Stimulated activated CD8-positive, alpha-beta memory T cell treated with anti-CD3 and anti-CD28 coated beads, Interleukin-15, amount 100 ng/mL, for 24 hours (primary cell): ENCODE data around the gene SLC15A3.
"Not testable (repeated sequence)": the region's sequence is repeated elsewhere in the genome, so short reads cannot be mapped to it uniquely, and the experiment has no call there.

Source experiments
- DNase-seq: peaks from one replicate; pipeline ENCODE4 v3.0.0-alpha.2; 2020; ENCODE audit warnings: low read depth

SLC15A3 gene

GRCh38 chr11:60913793-60914632 lies 38.0 kb downstream of the SLC15A3 start, which contains the start of gene TMEM109:
Gene TMEM109 (plus strand): TSS chr11:60914158. CDS start chr11:60919694, 5,536 bp downstream.
- DNase-seq = peak; percentile 72

DNA sequence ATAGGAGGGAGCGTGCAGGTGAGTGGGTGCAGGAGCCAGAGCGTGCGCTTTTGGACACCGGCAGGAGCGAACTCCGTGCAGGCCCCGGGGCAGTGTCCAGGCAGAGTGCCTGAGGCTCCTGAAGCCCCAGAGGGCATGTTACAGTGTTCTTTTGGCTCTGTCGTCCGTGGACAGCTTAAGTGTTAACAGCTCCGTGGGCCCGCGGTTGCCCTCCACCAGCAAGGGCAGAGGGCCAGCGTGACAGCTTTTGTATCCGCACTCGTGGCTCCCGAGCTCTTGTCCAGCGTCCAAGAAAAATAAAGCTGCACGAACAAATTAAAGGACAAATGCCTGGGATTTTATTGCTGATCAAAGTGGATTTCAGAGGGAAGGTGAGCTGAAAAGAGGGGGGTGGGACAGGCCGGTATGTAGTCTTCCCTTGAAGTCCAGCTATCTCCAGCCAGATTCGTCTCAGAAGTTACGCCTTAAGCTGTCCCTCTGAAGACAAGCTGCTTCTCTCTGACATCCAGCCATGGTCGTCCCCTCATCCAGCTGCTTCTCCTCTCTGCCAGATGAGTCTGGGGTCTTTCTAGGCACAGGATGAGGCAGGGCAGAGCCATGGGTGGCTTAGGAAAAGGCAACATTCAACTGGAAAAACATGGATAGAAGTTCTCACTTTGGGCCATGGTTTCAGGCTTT lies 39.0 kb downstream of the SLC15A3 start:
- no peak for DNase-seq

DNA sequence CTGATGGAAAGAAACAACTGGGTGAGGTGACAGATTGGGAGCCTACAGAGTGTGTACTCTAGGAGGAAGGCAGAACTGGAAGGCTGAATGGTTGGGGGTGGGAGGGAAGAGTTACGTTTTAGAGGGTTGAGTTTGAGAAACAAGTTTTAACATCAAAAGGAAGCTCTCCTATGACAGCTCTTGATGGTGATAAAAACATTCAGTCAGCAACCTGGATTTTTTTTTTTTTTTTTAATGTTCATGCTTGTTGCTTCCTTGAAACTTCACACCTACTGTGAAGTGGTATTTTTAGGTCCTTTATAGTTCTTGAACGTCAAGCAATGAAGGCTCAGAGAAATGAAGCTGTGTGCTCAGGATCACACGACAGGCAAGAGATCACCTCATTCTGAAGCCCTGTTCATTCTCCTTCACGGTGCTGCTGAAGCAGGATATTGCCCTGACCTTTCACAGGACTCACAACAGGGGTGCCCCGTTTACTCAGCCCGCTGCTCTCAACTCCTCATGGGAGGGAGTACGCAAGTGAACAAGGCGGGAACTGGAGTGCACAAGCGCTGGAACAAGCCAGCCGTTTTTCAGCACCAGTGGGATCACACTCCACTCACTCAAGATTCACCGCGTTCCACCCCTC lies 39.6 kb downstream of the SLC15A3 start:
- DNase-seq = no peak

GRCh38 chr11:60910711-60911380 lies 41.1 kb downstream of the SLC15A3 start:
- no peak for DNase-seq

GRCh38 chr11:60910281-60910687 lies 41.7 kb downstream of the SLC15A3 start:
- DNase-seq = no peak

GRCh38 chr11:60909680-60910280 lies 42.2 kb downstream of the SLC15A3 start:
- not testable (repeated sequence) for DNase-seq

GRCh38 chr11:60908803-60909202 lies 43.2 kb downstream of the SLC15A3 start:
- DNase-seq = no peak

DNA sequence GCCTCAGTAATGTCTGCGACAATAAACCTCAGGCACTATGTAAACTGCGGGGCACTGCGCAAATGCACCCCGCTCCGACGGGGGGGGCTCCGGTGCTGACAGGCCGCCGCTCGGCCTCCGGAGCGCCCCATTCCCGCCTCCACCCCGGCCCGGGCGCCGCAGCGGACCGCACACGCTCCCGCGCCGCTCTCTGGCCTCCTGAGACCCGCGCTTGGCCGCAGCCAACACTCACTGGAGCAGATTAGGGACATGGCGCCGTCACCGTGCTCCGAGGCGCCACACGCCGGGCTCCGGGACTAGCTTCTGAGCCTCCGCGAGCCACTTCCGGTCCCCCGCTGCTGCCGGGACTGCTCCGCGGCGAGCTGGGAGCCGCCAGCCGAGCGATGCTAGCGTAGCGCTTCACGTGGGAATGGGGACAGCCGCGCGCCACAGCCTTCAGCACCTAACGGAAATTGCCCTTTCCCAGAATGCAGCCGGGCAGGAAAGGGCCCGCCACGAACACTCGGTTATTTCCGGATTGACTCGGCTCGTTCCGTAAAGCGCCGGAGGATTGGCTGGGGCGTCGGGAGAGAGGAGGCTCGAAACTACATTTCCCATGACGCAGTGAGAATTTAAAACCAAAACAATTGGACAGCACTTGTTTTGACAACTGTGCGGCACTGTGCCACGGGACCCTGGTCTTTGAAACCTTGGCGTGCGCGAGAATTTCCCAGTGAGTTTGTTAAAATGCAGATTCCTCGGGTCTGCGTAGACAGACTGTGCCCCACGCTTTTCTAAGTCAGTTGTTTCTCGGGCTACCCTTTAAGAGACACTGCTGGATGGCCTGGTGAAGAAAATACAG lies 45.6 kb downstream of the SLC15A3 start, which contains the start of gene PRPF19:
PRPF19 (minus strand) TSS at position 454 of the 841 bp plus-strand sequence; CDS start at position 251, 203 bp downstream.
- DNase-seq = peak; percentile 90

- no peak for DNase-seq
These were observed 46.3 kb downstream of the SLC15A3 start for GRCh38 chr11:60905551-60906113.

- no peak for DNase-seq
These were observed 46.9 kb downstream of the SLC15A3 start for GRCh38 chr11:60905047-60905446.

DNA sequence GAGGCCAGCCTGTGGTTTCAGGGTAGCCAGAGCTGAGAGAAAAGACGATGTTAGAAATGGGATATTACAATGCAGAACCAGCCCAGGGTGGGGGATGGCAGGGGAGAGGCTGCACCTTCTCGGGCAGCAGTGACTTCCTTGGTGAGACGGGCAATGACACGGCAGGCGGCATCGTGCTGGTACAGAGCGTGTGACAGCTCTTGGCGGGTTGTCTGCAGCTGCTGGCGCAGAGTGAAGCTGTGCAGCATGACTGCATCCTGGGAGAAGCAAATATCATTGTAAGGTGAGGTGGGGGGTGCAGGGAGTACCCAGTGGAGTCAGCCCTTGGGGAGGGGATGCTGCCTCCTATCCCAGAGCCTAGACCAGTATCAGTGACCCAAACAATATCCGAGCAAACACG lies 49.4 kb downstream of the SLC15A3 start:
- DNase-seq = no peak

GRCh38 chr11:60900673-60901404 lies 51.1 kb downstream of the SLC15A3 start:
- DNase-seq = no peak

DNA sequence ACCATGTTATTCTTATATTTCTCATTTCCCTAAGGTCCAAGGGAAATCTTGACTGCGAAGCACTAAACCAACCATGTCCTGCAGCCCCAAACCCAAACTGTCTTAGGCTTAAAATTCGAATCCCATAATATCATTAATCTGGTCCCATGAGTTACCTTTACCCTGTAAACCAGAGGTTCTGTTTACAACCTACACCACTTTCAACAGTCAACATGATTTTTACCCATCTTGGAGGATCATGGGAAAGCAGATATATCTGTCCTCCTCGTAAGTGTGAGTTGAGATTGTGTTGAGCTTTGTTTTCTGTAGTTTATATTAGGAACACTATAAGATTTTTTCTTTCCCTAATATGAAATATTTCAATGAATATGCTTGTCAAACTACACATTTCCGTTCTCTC lies 52.0 kb downstream of the SLC15A3 start:
- DNase-seq = no peak

DNA sequence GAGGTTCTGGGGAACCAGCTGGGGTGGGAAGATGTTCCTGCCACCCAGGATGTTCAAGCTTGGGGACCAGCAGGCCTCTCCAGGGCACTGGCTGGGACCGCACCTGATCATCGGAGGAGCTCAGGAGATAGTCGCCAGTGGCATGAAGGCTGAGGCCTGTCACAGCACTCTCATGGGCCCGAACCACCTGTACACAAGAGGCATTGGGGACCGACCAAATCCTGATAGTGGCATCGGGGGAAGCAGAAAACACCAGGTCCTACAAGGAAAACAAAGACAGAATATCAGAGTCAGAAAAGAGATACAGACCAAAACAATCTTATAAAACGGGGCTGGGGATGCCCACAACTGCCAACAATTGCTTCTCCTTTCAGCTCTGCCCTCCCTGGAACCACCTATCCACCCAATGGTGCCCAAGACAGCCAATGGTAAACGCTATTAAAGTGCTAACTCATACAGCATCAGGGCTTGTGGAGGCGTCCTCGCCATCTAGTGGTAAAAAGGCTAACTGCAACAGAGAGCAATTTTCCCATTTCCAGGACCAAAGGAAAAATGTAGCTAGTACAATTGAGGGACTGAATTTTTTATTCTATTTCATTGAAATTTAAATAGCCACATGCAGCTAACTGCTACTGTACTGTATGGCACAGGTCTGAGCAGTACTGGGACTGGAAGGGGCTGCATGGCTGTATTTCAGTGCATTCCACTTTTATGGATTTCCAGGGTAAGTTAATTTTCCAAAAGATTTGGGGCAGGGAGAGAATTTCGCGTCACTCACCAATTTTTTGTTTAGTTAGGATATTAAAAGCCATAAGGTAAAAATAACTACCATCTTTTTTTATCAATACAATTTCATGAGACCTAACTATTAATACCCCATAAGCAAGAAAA lies 52.7 kb downstream of the SLC15A3 start:
- DNase-seq = no peak

DNA sequence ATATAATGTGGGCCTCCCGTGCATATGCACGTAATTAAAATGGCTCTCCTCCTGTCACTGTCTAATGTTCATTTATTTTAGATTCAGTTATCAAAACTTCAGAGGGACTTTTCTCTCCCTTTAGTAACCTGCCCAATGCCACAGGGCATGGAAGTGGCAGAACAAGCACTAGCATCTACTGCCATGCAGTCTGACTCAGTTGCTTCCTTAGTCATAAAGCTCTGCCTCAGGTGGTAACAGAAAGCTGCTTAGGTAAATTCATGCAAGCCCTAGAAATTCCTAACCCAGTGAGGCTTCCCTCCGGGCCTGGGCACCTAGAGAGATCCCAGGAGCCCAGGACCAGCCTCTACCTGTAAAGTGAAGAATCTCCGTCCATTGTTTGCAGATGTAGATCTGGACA lies 54.5 kb downstream of the SLC15A3 start:
- DNase-seq = no peak

- DNase-seq = no peak
These were observed 56.3 kb downstream of the SLC15A3 start for GRCh38 chr11:60895687-60896086.

DNA sequence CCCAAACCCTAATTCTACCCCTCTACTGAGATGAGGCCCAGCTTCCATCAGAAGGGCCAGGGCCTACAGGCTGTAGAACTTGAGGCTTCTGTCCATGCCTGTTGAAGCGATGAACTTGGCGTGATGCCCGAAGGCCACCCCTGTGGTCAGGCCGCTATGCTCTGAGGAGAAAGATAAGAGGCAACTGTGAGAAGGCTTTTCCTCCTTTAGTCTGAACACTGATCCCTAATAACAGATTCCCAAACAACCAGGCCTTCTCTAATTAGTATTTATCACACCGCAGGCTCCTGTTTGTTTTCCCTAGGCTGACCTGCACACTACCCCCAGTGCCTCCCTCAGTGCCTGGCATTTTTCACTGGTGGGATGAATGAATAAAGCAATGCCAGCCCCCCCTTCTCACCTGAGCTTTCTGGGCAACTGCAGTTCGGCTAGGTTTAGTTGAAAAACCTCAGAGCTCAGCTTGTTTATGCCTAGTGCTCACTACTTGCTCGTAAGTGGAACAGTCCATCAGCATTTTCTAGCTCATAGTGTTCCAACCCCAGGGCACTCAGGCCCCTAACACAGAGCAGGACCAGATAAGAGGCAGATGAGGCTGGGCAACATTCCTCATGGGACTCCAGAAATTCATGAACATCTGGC lies 60.8 kb downstream of the SLC15A3 start:
- DNase-seq = no peak

DNA sequence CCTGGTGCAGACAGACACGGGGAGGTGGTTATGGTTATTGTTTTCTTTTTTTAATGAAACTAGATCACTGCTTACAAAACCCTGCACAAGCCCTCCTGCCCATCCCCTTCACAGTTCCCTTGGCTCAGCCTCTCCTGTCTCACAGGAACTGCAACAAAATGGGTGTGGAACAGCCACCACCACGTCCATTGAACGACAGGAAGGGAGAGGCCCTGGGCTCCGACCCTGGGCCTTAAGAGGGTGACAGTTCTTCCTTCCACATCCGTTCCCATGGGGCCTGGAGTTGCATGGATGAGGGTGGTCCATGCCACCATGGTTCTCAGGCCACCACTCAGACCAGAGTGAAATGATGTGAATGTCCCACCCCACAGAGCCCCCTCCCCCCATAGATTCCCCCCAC lies 61.3 kb downstream of the SLC15A3 start:
- DNase-seq = no peak
